ENCODE measurements around the gene TRDMT1. TPM values are rescaled to one million over a fixed set of nuclear protein-coding genes. Genes with fewer than 3 reads are reported as not detected.

The TRDMT1 gene
- total and polyA plus RNA-seq, 3 donors from 2014 or later: 6.9 to 12.1 (median 9.7) TPM

DNA sequence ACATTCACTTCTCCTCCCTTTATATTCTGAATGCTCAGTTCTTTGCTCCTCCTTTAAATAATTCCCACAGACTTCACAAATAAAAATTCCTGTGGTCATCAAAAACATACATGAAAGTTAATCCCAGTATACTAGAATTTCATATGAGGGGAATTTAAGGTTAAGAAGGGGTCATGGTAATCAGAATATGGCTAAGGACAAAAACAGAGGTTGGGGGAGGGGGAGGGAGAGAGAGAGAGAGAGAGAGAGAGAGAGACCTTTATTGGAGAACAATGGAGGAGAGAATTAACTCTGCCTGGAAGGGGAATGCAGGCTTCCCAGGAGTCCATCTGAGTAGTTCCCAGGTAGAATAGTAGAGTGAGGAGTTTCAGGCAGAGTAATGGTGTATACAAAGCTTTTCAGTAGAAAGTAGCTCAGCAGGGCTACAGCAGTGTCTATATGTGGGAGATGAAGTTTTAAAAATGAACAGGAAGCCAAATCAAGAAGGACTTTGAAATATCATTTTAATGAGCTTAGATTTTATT is 66.7 kb downstream of the TRDMT1 start:
- Histone ChIP-seq H3K36me3 (ENCODE audit: low read depth, missing control alignments) (no peaks in the 10 kb centered on the region), H3K4me3 (no peak overlapping the region), H3K4me1 (peaks cover 11% of the 10 kb centered on the region), H3K27ac (no peak overlapping the region), H3K9me3 (no peaks in the 10 kb centered on the region), H3K27me3 (no peaks in the 10 kb centered on the region)
- TF ChIP-seq CTCF (IDR thresholded peaks at IDR 0.05) (no peak), POLR2A (IDR thresholded peaks at IDR 0.05) (no peak)
- no peak for DNase-seq
- intact Hi-C loops (cut with DNase I; ENCODE audit: low total_unique reads): no loop called here

DNA sequence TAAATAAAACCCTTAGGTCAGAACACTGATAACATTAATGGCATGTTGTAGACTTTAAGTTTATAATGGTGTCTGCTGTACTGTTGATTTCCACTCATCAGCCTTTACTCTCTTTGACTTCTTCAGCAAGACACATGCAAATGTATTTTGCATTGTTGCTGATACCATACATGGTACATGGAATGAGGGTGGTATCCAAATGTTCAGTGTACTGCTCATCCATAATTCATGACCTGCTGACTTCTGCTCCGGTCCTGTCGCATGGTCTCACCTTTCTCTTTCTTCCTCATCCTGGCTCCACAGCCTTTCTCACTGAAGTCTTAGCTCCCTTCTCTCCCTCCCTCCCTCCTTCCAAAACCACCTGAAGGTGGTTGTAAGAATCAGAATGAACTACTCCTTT is 67.2 kb downstream of the TRDMT1 start:
- DNase-seq: no peak
- intact Hi-C loops (cut with DNase I; ENCODE audit: low total_unique reads): no loop called here
- Histone ChIP-seq H3K36me3 (ENCODE audit: low read depth, missing control alignments) (no peaks in the 10 kb centered on the region), H3K27me3 (no peaks in the 10 kb centered on the region), H3K27ac (no peak overlapping the region), H3K4me1 (peaks cover 11% of the 10 kb centered on the region), H3K9me3 (no peaks in the 10 kb centered on the region), H3K4me3 (no peak overlapping the region)
- TF ChIP-seq POLR2A (IDR thresholded peaks at IDR 0.05) (no peak), CTCF (IDR thresholded peaks at IDR 0.05) (no peak)
- WGBS, 2 donors: 91 to 93% methylated on average over 2 of the region's 2 CpGs

DNA sequence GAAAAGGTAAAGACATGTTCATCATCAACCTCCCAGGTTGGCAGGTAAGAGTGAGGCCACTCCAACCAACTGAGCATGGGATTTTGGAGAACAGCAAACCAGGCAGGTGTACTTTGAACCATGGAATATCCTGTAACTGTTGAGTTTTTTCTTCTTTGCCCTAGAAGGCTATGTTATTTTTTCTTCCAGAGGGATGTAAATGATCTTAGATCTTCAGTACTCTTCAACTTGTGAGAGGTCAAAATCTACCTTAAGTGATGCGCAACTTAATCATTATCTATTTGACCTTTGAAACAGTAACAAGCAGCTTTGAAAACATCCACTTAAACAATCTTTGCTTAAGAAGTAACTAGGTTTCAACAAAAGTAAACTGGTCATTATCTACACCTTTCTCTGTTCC is 71.7 kb downstream of the TRDMT1 start, which contains the start of gene CUBN:
TSS of gene CUBN (minus strand) at position 71 of the 400 bp plus-strand sequence. CDS start at position 25, 46 bp downstream.
- 78 to 86% methylated on average over 1 of the region's 1 CpG for WGBS, 2 donors
- no peak within 1 kb of the TSS for H3K4me3 ChIP-seq
- DNase-seq: no peak
- no peak for TF ChIP-seq POLR2A (IDR thresholded peaks at IDR 0.05)
- H3K4me1 ChIP-seq: no peaks in the 10 kb centered on the region
- no peaks in the 10 kb centered on the region for H3K27me3 ChIP-seq
- H3K9me3 ChIP-seq: no peaks in the 10 kb centered on the region
- no peaks in the 10 kb centered on the region for H3K36me3 ChIP-seq (ENCODE audit: low read depth, missing control alignments)
- intact Hi-C loops (cut with DNase I; ENCODE audit: low total_unique reads): no loop called here
- no peak within 1 kb of the TSS for H3K27ac ChIP-seq

DNA sequence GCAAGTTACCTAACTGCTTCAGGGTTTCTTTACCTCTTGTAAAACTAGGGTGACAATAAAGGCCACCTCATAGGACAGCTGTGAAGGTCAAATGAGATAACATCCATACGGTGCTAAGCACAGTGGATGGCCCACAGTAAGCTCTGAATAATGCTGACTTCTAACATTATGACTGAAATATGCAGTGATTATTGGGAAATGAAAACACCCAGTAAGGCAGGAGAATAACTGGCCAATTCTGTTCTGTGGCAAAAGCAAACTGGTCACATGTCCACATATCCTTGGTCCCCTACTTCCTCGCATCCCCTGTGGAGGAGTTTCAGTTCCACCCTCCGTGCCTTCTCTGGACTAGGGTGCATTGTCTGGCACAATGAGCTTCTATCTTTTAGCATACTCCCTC is 73.2 kb downstream of the TRDMT1 start:
- intact Hi-C loops (cut with DNase I; ENCODE audit: low total_unique reads): no loop called here
- Histone ChIP-seq H3K4me1 (no peaks in the 10 kb centered on the region), H3K27me3 (no peaks in the 10 kb centered on the region), H3K36me3 (ENCODE audit: low read depth, missing control alignments) (no peaks in the 10 kb centered on the region), H3K9me3 (no peaks in the 10 kb centered on the region), H3K27ac (no peak overlapping the region), H3K4me3 (no peak overlapping the region)
- no peak for TF ChIP-seq CTCF (IDR thresholded peaks at IDR 0.05)
- TF ChIP-seq POLR2A (IDR thresholded peaks at IDR 0.05): no peak
- WGBS, 2 donors: 77 to 91% methylated on average over 3 of the region's 3 CpGs
- no peak for DNase-seq

DNA sequence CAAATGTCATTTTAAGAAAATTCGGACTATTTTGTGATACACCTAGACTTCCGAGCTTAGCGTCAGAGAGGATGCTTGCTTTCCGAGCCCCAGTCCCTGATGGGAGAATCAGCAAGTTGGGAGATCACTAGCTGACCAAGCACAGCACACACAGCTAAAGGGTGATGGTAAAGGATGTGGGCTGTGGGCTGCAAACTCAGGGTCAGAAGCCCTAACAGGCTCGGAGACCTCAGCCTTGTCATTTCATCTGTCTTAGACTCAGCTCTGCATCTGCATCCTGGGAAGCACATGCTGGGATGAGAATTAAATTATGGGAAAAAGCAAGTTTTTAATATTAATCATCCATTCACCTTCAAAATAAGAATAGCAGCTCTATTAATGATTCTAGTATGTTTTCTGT is 75.1 kb downstream of the TRDMT1 start:
- TF ChIP-seq POLR2A (IDR thresholded peaks at IDR 0.05) (no peak), CTCF (IDR thresholded peaks at IDR 0.05) (no peak)
- Histone ChIP-seq H3K27ac (no peak overlapping the region), H3K4me1 (no peaks in the 10 kb centered on the region), H3K27me3 (no peaks in the 10 kb centered on the region), H3K9me3 (no peaks in the 10 kb centered on the region), H3K36me3 (ENCODE audit: low read depth, missing control alignments) (no peaks in the 10 kb centered on the region), H3K4me3 (no peak overlapping the region)
- DNase-seq: no peak
- 92 to 97% methylated on average over 5 of the region's 5 CpGs for WGBS, 2 donors
- intact Hi-C loops (cut with DNase I; ENCODE audit: low total_unique reads): no loop called here

Measured in testis (tissue), 3 donors.